RWPE1 (cell line): ENCODE data around the gene FSTL4.

Experiments
- CTCF ChIA-PET: fragments of 350-600 bp; sonication (Branson Sonifier 250); formaldehyde crosslinking; extraction: SDS; loops from one replicate; lab custom pipeline; 2021; lab: Yijun Ruan, JAX
- POLR2A ChIA-PET: fragments of 400-600 bp; formaldehyde crosslinking; extraction: SDS; loops from one replicate; lab custom pipeline; 2020; ENCODE audit warnings: antibody characterized with exemption; ENCODE audit not compliant: low non-redundant PET; lab: Yijun Ruan, JAX
- DNase-seq: peaks from one replicate; pipeline ENCODE4 v3.0.0; 2012; ENCODE audit warnings: low spot score
- H3K27ac ChIP-seq: fragments of 450-650 bp; 2 replicates; pipeline ENCODE4 v1.5.1; 2017
- CTCF ChIP-seq: fragments of 450-650 bp; conservative IDR thresholded peaks from 2 replicates; pipeline ENCODE4 v1.5.1; 2017; ENCODE audit warnings: low read depth, mild to moderate bottlenecking

FSTL4 gene

GRCh38 chr5:133514456-133514855, 97.9 kb downstream of the FSTL4 start:
- ChIA-PET POLR2A (no interaction called here), CTCF (no interaction called here)
- H3K27ac ChIP-seq: no peak overlapping the region
- no peak for TF ChIP-seq CTCF
- DNase-seq: no peak

- POLR2A ChIA-PET: no interaction called here
- TF ChIP-seq CTCF: no peak
- H3K27ac ChIP-seq: no peak overlapping the region
- no peak for DNase-seq
- CTCF ChIA-PET: no interaction called here
These were observed 99.4 kb downstream of the FSTL4 start for GRCh38 chr5:133512896-133513295.

- no peak overlapping the region for H3K27ac ChIP-seq
- ChIA-PET POLR2A (no interaction called here), CTCF (interaction anchor here (0.6 kb wide), 1 partner anchor 265 kb away, joined by 4 read pairs; no protein-coding TSS in a partner anchor)
- no peak for TF ChIP-seq CTCF
- DNase-seq: no peak
These were observed 100.6 kb downstream of the FSTL4 start for GRCh38 chr5:133511653-133512235.

GRCh38 chr5:133510634-133511262, 101.6 kb downstream of the FSTL4 start:
- CTCF ChIA-PET: interaction anchor here (0.7 kb wide), 1 partner anchor 11 kb away, joined by 3 read pairs; no protein-coding TSS in a partner anchor
- DNase-seq: no peak
- no peak for TF ChIP-seq CTCF
- no peak overlapping the region for H3K27ac ChIP-seq
- POLR2A ChIA-PET: no interaction called here

- DNase-seq: no peak
These were observed 102.6 kb downstream of the FSTL4 start for GRCh38 chr5:133509742-133510079.

More at GRCh38 chr5:133509742-133510079, 102.6 kb downstream of the FSTL4 start:
- POLR2A ChIA-PET: no interaction called here
- H3K27ac ChIP-seq: no peak overlapping the region
- CTCF ChIA-PET: interaction anchor here (1.1 kb wide), 1 partner anchor 18 kb away, joined by 3 read pairs; no protein-coding TSS in a partner anchor
- TF ChIP-seq CTCF: no peak
